GM21390 (cell line): ENCODE measurements around the gene UBE2D3.

ENCODE experiments used
- ATAC-seq: cut with Tn5 transposase; IDR thresholded peaks from one replicate; pipeline ENCODE4 v1.9.1; 2021; ENCODE audit not compliant: unreplicated experiment

UBE2D3 gene

GRCh38 chr4:102792361-102792936, 34.9 kb downstream of the UBE2D3 start:
- ATAC-seq = no peak

GRCh38 chr4:102791318-102791835, 36.0 kb downstream of the UBE2D3 start:
- ATAC-seq = no peak

GRCh38 chr4:102789317-102789717, 38.0 kb downstream of the UBE2D3 start:
- no peak for ATAC-seq

- ATAC-seq = no peak
Observed at GRCh38 chr4:102787944-102788343, 39.4 kb downstream of the UBE2D3 start.

- ATAC-seq = no peak
Observed at GRCh38 chr4:102787096-102787881, 40.1 kb downstream of the UBE2D3 start.

GRCh38 chr4:102786279-102786678, 41.1 kb downstream of the UBE2D3 start:
- no peak for ATAC-seq

GRCh38 chr4:102783006-102783405, 44.3 kb downstream of the UBE2D3 start:
- ATAC-seq = no peak

GRCh38 chr4:102781570-102781969, 45.8 kb downstream of the UBE2D3 start:
- ATAC-seq = no peak

- no peak for ATAC-seq
Observed at GRCh38 chr4:102780476-102781144, 46.7 kb downstream of the UBE2D3 start.

GRCh38 chr4:102779204-102779603, 48.1 kb downstream of the UBE2D3 start:
- no peak for ATAC-seq

- ATAC-seq = no peak
Observed at GRCh38 chr4:102778720-102779119, 48.6 kb downstream of the UBE2D3 start.

- no peak for ATAC-seq
Observed at GRCh38 chr4:102775805-102776204, 51.5 kb downstream of the UBE2D3 start.

GRCh38 chr4:102774254-102774653, 53.1 kb downstream of the UBE2D3 start:
- no peak for ATAC-seq

GRCh38 chr4:102772738-102773340, 54.5 kb downstream of the UBE2D3 start:
- ATAC-seq = no peak

- no peak for ATAC-seq
Observed at GRCh38 chr4:102764901-102765300, 62.5 kb downstream of the UBE2D3 start.

GRCh38 chr4:102761906-102762305, 65.4 kb downstream of the UBE2D3 start:
- ATAC-seq = no peak

GRCh38 chr4:102761296-102761701, 66.1 kb downstream of the UBE2D3 start:
- ATAC-seq = peak; percentile 11

- ATAC-seq = peak; percentile 95
Observed at GRCh38 chr4:102760645-102761295, 66.6 kb downstream of the UBE2D3 start, which contains the start of gene MANBA. MANBA (minus strand) TSS chr4:102760968; CDS start chr4:102760894, 74 bp downstream.

- peak; percentile 53 for ATAC-seq
Observed at GRCh38 chr4:102759831-102760644, 67.3 kb downstream of the UBE2D3 start.
